ENCODE results near the gene TSPAN3.

DNA sequence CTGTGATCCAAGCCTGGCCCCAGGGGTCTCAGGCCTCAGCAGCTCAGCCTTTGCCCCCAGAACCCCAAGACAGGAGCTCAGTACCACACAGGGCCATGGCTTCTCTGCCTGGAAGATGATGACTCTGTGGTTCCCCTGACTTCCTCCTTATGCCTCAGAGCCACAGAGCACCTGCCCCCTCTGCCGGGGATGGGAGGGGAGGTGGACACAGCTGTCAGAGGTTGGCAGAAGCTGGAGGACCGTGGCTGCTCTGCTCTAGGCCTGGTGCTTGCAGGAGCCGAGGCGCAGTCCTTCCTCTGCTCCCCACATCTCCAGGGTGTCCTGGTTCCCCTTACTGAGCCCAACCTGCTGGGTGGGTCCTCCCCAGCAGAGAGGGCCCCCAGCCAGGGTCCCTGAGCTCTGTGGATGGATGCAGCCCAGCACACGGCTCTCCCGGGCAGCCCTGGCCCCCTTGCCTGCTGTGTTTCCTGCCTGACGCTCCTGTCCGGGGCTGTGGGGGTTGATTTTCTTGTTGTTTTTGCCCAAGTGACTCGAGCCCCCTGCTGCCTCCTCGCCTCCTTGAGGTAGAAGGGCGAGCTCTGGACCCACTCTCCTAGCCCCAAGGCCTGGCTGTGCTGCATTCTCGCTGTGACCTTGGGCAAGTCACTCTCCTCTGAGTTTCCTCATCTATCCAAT is 39.4 kb downstream of the TSPAN3 start:
- TF ChIP-seq SP1 (IDR thresholded peaks at IDR 0.05) (no peak), ELF4 (IDR thresholded peaks at IDR 0.05) (no peak), LEF1 (IDR thresholded peaks at IDR 0.05; ENCODE audit: borderline replicate concordance) (no peak), TARDBP (IDR thresholded peaks at IDR 0.05) (no peak)
